Kidney (tissue), 14 donors: ENCODE data around the gene NAT16. TPM values are rescaled to one million over a fixed set of nuclear protein-coding genes. Genes with fewer than 3 reads are reported as not detected.

ENCODE experiments used
- DNase-seq, 5 donors: peaks; one replicate each; pipeline ENCODE4 v3.0.0-alpha.2; 2013 to 2020
- FAIRE-seq: peaks from 2 replicates; lab custom pipeline; 2012; peaks lifted over from hg19 to GRCh38; lab: Jason Lieb, UNC
- H3K27ac ChIP-seq, 2 donors: one replicate each; pipeline ENCODE4 v1.7.0; 2013; ENCODE audit warnings: low read depth in 2 of 2, low read length in 2 of 2, inconsistent platforms in 1 of 2
- H3K27me3 ChIP-seq: one replicate; pipeline ENCODE4 v1.7.1; 2013; ENCODE audit warnings: low read length, inconsistent platforms; ENCODE audit not compliant: control insufficient read depth, insufficient read depth
- H3K36me3 ChIP-seq, 3 donors: one replicate each; pipeline versions ENCODE4 v1.7.0 to v1.7.1; 2013; ENCODE audit warnings: low read length in 3 of 3, control low read depth in 1 of 3, inconsistent platforms in 1 of 3; ENCODE audit not compliant: insufficient read depth in 3 of 3, control insufficient read depth in 2 of 3
- H3K4me1 ChIP-seq, 3 donors: one replicate each; pipeline versions ENCODE4 v1.7.0 to v1.7.1; 2013; ENCODE audit warnings: low read length in 3 of 3, inconsistent platforms in 1 of 3, low read depth in 1 of 3; ENCODE audit not compliant: control insufficient read depth in 2 of 3, insufficient read depth in 2 of 3
- H3K4me3 ChIP-seq, 3 donors: one replicate each; pipeline versions ENCODE4 v1.7.0 to v1.8.1; 2013; ENCODE audit warnings: low read length in 3 of 3, control low read depth in 1 of 3, inconsistent platforms in 1 of 3
- H3K9ac ChIP-seq, 3 donors: one replicate each; pipeline versions ENCODE4 v1.7.0 to v1.7.1; 2013; ENCODE audit warnings: low read length in 3 of 3, control low read depth in 1 of 3, inconsistent platforms in 1 of 3
- H3K9me3 ChIP-seq, 3 donors: one replicate each; pipeline versions ENCODE4 v1.7.0 to v1.7.1; 2013; ENCODE audit warnings: low read length in 3 of 3, control low read depth in 1 of 3, inconsistent platforms in 1 of 3; ENCODE audit not compliant: control insufficient read depth in 2 of 3, insufficient read depth in 1 of 3
- intact Hi-C: fragments of 100-400 bp; cut with DNase I; formaldehyde crosslinking; loops from one replicate; pipeline ENCODE4 v1.11.1; 2022
- polyA plus RNA-seq: library from polyadenylated mRNA; stranded (reverse); fragments of 350-450 nt; fragmentation: Illumina TruSeq; extraction: RNeasy Lipid Tissue Mini Kit (QIAGEN cat#74804); gene quantifications from one replicate; pipeline ENCODE4 v1.2.3, GENCODE V29; 2014; ENCODE audit warnings: low read depth, low replicate concordance; ENCODE audit not compliant: insufficient read depth
- total RNA-seq: library from RNA; stranded (reverse); fragmentation: NEBNext Ultra II Directional; extraction: Animal tissue kit (Norgen Biotek cat#: 25700); gene quantifications from one replicate; pipeline ENCODE4 v1.2.1, GENCODE V29; 2021
- TF ChIP-seq, protein P1 (sequence below): IDR thresholded peaks from 3 replicates; pipeline ENCODE4 v1.5.1; 2012; ENCODE audit warnings: mild to moderate bottlenecking, moderate library complexity, borderline replicate concordance; ENCODE audit not compliant: insufficient read depth; ENCODE audit errors: extremely low read depth
- donor health status: control.
- donor health status: control.
- donor health status: control.
- donor health status: control.
- donor health status: control.
- donor health status: DM: yes; HTN: yes; CAD: no.
- donor health status: Normal renal cell carcinoma (clear cell type).

The NAT16 gene
- total and polyA plus RNA-seq, 2 donors from 2014 or later: not detected

- Histone ChIP-seq H3K9ac (no peak overlapping the region), H3K4me3 (no peak overlapping the region), H3K4me1 (peaks cover 0 to 12% (median 5%) of the 10 kb centered on the region in 3 donors), H3K36me3 (peaks cover 0 to 23% (median 2%) of the 10 kb centered on the region in 3 donors), H3K27ac (no peak overlapping the region), H3K27me3 (no peaks in the 10 kb centered on the region), H3K9me3 (no peaks in the 10 kb centered on the region)
- intact Hi-C loops: no loop called here
- DNase-seq (no peak), FAIRE-seq (no peak)
- TF ChIP-seq, protein P1, sequence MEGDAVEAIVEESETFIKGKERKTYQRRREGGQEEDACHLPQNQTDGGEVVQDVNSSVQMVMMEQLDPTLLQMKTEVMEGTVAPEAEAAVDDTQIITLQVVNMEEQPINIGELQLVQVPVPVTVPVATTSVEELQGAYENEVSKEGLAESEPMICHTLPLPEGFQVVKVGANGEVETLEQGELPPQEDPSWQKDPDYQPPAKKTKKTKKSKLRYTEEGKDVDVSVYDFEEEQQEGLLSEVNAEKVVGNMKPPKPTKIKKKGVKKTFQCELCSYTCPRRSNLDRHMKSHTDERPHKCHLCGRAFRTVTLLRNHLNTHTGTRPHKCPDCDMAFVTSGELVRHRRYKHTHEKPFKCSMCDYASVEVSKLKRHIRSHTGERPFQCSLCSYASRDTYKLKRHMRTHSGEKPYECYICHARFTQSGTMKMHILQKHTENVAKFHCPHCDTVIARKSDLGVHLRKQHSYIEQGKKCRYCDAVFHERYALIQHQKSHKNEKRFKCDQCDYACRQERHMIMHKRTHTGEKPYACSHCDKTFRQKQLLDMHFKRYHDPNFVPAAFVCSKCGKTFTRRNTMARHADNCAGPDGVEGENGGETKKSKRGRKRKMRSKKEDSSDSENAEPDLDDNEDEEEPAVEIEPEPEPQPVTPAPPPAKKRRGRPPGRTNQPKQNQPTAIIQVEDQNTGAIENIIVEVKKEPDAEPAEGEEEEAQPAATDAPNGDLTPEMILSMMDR: no peak
Observed at GRCh38 chr7:101223528-101223927, 43.4 kb upstream of the NAT16 start.

DNA sequence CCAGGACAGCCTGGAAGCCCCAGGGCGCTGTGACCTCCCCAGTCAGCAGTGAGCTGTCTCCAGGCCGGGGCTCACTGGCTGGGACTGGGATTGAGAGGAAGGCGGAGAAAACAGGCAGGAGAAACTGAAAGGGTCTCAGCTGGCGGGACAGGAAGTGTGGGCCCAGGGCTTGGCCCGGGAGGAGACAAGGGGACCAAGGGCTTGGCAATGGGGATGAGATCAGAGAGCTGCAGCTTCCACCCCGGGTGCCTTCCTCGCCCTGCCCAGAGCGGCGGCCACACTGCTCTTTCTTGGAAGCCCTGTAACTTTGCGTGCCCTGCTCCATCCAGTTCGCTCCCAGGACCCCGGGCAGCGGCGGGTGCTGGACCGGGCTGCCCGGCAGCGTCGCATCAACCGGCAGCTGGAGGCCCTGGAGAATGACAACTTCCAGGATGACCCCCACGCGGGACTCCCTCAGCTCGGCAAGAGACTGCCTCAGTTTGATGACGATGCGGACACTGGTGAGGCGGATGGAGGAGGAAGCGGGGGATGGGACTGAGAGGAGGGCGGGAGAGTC is 42.3 kb upstream of the NAT16 start:
- peaks cover 0 to 21% (median 2%) of the 10 kb centered on the region in 3 donors for H3K36me3 ChIP-seq
- FAIRE-seq (no peak), DNase-seq (no peak)
- H3K27me3 ChIP-seq: no peaks in the 10 kb centered on the region
- no peaks in the 10 kb centered on the region for H3K9me3 ChIP-seq
- TF ChIP-seq, protein P1: no peak
- no peak overlapping the region for H3K9ac ChIP-seq
- H3K4me1 ChIP-seq: peaks cover 0 to 15% (median 6%) of the 10 kb centered on the region in 3 donors
- H3K27ac ChIP-seq: no peak overlapping the region
- intact Hi-C loops: no loop called here
- H3K4me3 ChIP-seq: no peak overlapping the region

- H3K27ac ChIP-seq: no peak overlapping the region
- peaks cover 0 to 15% (median 2%) of the 10 kb centered on the region in 3 donors for H3K36me3 ChIP-seq
- no peak for FAIRE-seq
- no peak for DNase-seq
- TF ChIP-seq, protein P1: no peak
- no peak overlapping the region for H3K9ac ChIP-seq
- intact Hi-C loops: no loop called here
- peaks cover 0 to 23% (median 6%) of the 10 kb centered on the region in 3 donors for H3K4me1 ChIP-seq
- no peaks in the 10 kb centered on the region for H3K27me3 ChIP-seq
- H3K4me3 ChIP-seq: no peak overlapping the region
- H3K9me3 ChIP-seq: no peaks in the 10 kb centered on the region
Observed at GRCh38 chr7:101220295-101220694, 40.2 kb upstream of the NAT16 start.
